H9 (cell line): ENCODE data around the gene SLC22A15. TPM values are rescaled to one million over a fixed set of nuclear protein-coding genes. Genes with fewer than 3 reads are reported as not detected.

Experiments used
- DNase-seq: peaks from one replicate; pipeline ENCODE4 v3.0.0-alpha.2; 2017
- H2AFZ ChIP-seq: one replicate; pipeline ENCODE4 v1.6.1; 2013; ENCODE audit warnings: mild to moderate bottlenecking, low read length, control low read depth, moderate library complexity
- H2AK5ac ChIP-seq: 2 replicates; pipeline ENCODE4 v1.6.1; 2013; ENCODE audit warnings: low read length, control low read depth, mixed read lengths; ENCODE audit not compliant: insufficient read length
- H2BK120ac ChIP-seq: one replicate; pipeline ENCODE4 v1.6.1; 2013; ENCODE audit warnings: low read depth, mild to moderate bottlenecking, low read length, control low read depth, inconsistent platforms; ENCODE audit not compliant: poor library complexity, severe bottlenecking
- H2BK12ac ChIP-seq: 2 replicates; pipeline ENCODE4 v1.6.1; 2013; ENCODE audit warnings: low read length, control low read depth, mixed read lengths, low read depth; ENCODE audit not compliant: insufficient read length
- H2BK15ac ChIP-seq: 2 replicates; pipeline ENCODE4 v1.6.1; 2013; ENCODE audit warnings: low read depth, low read length, control low read depth
- H2BK20ac ChIP-seq: one replicate; pipeline ENCODE4 v1.6.1; 2013; ENCODE audit warnings: low read depth, mild to moderate bottlenecking, low read length, control low read depth, inconsistent platforms; ENCODE audit not compliant: poor library complexity, severe bottlenecking
- H2BK5ac ChIP-seq: 2 replicates; pipeline ENCODE4 v1.6.1; 2013; ENCODE audit warnings: low read length, control low read depth, mixed read lengths; ENCODE audit not compliant: insufficient read length
- H3K14ac ChIP-seq: 2 replicates; pipeline ENCODE4 v1.6.1; 2013; ENCODE audit warnings: low read length, control low read depth; ENCODE audit not compliant: insufficient read depth
- H3K18ac ChIP-seq: 2 replicates; pipeline ENCODE4 v1.6.1; 2013; ENCODE audit warnings: low read depth, mild to moderate bottlenecking, mixed read lengths, low read length, control low read depth; ENCODE audit not compliant: insufficient read length
- H3K23ac ChIP-seq: 2 replicates; pipeline ENCODE4 v1.6.1; 2013; ENCODE audit warnings: low read length, control low read depth, mixed read lengths, low read depth; ENCODE audit not compliant: insufficient read length
- H3K23me2 ChIP-seq: 2 replicates; pipeline ENCODE4 v1.6.1; 2013; ENCODE audit warnings: low read depth, mild to moderate bottlenecking, mixed read lengths, low read length, control low read depth; ENCODE audit not compliant: insufficient read length, poor library complexity, severe bottlenecking
- H3K27ac ChIP-seq: 2 replicates; pipeline ENCODE4 v1.5.1; 2013; ENCODE audit warnings: low read length, control low read depth, mixed read lengths, low read depth; ENCODE audit not compliant: insufficient read length
- H3K27me3 ChIP-seq: 2 replicates; pipeline ENCODE4 v1.6.1; 2013; ENCODE audit warnings: low read length, control low read depth, inconsistent platforms; ENCODE audit not compliant: insufficient read depth
- H3K4ac ChIP-seq: 2 replicates; pipeline ENCODE4 v1.6.1; 2013; ENCODE audit warnings: low read depth, mild to moderate bottlenecking, control low read depth, inconsistent platforms, low read length, moderate library complexity
- H3K4me1 ChIP-seq: 2 replicates; pipeline ENCODE4 v1.6.1; 2013; ENCODE audit warnings: low read length, control low read depth, inconsistent platforms; ENCODE audit not compliant: insufficient read depth
- H3K4me2 ChIP-seq: 2 replicates; pipeline ENCODE4 v1.6.1; 2013; ENCODE audit warnings: low read length, control low read depth, mixed read lengths; ENCODE audit not compliant: insufficient read length, insufficient read depth
- H3K56ac ChIP-seq: 2 replicates; pipeline ENCODE4 v1.6.1; 2013; ENCODE audit warnings: low read depth, mild to moderate bottlenecking, mixed read lengths, low read length, control low read depth; ENCODE audit not compliant: insufficient read length
- H3K79me1 ChIP-seq: 2 replicates; pipeline ENCODE4 v1.6.1; 2013; ENCODE audit warnings: low read depth, mild to moderate bottlenecking, moderate library complexity, low read length, control low read depth, inconsistent platforms; ENCODE audit not compliant: insufficient read depth, poor library complexity, severe bottlenecking
- H3K79me2 ChIP-seq: 2 replicates; pipeline ENCODE4 v1.6.1; 2013; ENCODE audit warnings: low read length, control low read depth, inconsistent platforms; ENCODE audit not compliant: insufficient read depth
- H3K9ac ChIP-seq: 2 replicates; pipeline ENCODE4 v1.6.1; 2013; ENCODE audit warnings: low read length, control low read depth, mixed read lengths; ENCODE audit not compliant: insufficient read length; ENCODE audit errors: extremely low read depth
- H3K9me3 ChIP-seq: one replicate; pipeline ENCODE4 v1.6.1; 2013; ENCODE audit warnings: low read depth, low read length, inconsistent platforms; ENCODE audit not compliant: control insufficient read depth
- H3T11ph ChIP-seq: one replicate; pipeline ENCODE4 v1.6.1; 2013; ENCODE audit warnings: mild to moderate bottlenecking, low read length, control low read depth, inconsistent platforms
- H4K20me1 ChIP-seq: one replicate; pipeline ENCODE4 v1.6.1; 2013; ENCODE audit not compliant: control insufficient read depth, insufficient read length, insufficient read depth
- H4K5ac ChIP-seq: 2 replicates; pipeline ENCODE4 v1.6.1; 2013; ENCODE audit warnings: low read depth, mild to moderate bottlenecking, mixed read lengths, low read length, control low read depth; ENCODE audit not compliant: insufficient read length
- H4K8ac ChIP-seq: replicated peaks from 2 replicates; pipeline ENCODE4 v1.6.1; 2013; ENCODE audit warnings: low read length, control low read depth, mixed read lengths, low read depth; ENCODE audit not compliant: insufficient read length
- H4K91ac ChIP-seq: 2 replicates; pipeline ENCODE4 v1.6.1; 2013; ENCODE audit warnings: low read depth, mild to moderate bottlenecking, moderate library complexity, mixed read lengths, low read length, control low read depth; ENCODE audit not compliant: insufficient read length
- H3K27ac Mint-ChIP-seq, 3 experiments: 2 replicates in 2 of 3; 3 replicates in 1 of 3; pipeline ENCODE4 v1.8.0; 2020 to 2021; ENCODE audit warnings: mixed read lengths in 3 of 3, mild to moderate bottlenecking in 1 of 3, moderate library complexity in 1 of 3
- H3K27me3 Mint-ChIP-seq: 2 replicates; pipeline ENCODE4 v1.8.0; 2021; ENCODE audit warnings: low read depth, mild to moderate bottlenecking, moderate library complexity, mixed read lengths
- H3K36me3 Mint-ChIP-seq, 3 experiments: 2 replicates in 2 of 3; 3 replicates in 1 of 3; pipeline ENCODE4 v1.8.0; 2020 to 2021; ENCODE audit warnings: low read depth in 3 of 3, mixed read lengths in 3 of 3; ENCODE audit not compliant: insufficient read depth in 1 of 3
- H3K4me1 Mint-ChIP-seq, 2 experiments: 2 replicates each; pipeline ENCODE4 v1.8.0; 2020; ENCODE audit warnings: mixed read lengths in 2 of 2
- H3K4me3 Mint-ChIP-seq, 2 experiments: 2 replicates in 1 of 2; 3 replicates in 1 of 2; pipeline ENCODE4 v1.8.0; 2020 to 2021; ENCODE audit warnings: mild to moderate bottlenecking in 2 of 2, mixed read lengths in 2 of 2, moderate library complexity in 1 of 2
- H3K9me3 Mint-ChIP-seq, 2 experiments: 2 replicates in 1 of 2; 3 replicates in 1 of 2; pipeline ENCODE4 v1.8.0; 2020; ENCODE audit warnings: mild to moderate bottlenecking in 2 of 2, mixed read lengths in 2 of 2, moderate library complexity in 1 of 2
- WGBS: extraction: QIAGEN DNeasy Blood & Tissue Kit; methylation state at CpG from one replicate; pipeline ENCODE4 v1.1.7; 2013; ENCODE audit warnings: missing lambda C conversion rate, low lambda C conversion rate, mixed read lengths; ENCODE audit not compliant: insufficient read length; ENCODE audit errors: extremely low coverage; 5-methylcytosine and 5-hydroxymethylcytosine counted together
- total RNA-seq: library from RNA; stranded (reverse); gene quantifications from 2 replicates; pipeline ENCODE4 v1.2.1, GENCODE V29; 2021
- TF ChIP-seq, protein P1 (sequence below): fragments of 200-600 bp; sonication (generic); conservative IDR thresholded peaks from 3 replicates; pipeline ENCODE4 v1.8.0; 2021; ENCODE audit warnings: antibody characterized with exemption, mild to moderate bottlenecking

The SLC22A15 gene
- total RNA-seq, 1 experiment from 2014 or later: 3.2 TPM

DNA sequence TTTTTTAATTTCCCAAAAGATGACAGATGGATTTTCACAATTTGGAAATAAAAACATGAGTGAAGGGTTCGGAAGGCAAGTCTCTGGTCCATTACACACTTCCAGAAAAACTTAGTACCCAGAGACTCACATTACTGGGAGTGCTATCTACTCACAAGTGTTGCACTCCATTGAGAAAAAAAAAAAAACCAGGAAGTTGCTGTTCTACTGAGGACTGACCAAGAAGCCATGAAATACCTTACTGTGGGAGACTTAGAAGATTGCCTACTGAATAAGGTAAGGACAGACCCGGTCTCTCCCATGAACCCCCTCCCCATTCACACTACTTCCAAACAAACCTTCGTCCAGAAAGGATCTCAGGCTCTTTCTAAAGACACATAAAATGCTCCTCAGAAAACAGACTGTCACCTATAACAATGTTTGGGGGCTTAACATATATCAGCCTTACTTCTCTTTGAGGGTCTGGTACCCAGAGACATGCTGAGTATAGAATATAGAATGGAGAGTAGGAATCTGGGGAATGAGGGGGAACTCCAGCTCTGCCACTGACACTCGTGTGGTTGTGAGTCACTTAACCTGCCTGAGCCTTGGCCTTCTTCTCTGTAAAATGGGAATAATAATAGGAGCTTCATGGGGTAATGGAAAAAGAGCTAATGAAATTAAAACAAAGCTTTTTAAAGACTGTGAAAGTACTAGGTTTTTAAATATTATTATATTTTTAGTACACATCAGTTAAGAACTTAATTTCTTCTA is 136.3 kb downstream of the SLC22A15 start:
- no peak overlapping the region for H2BK15ac ChIP-seq
- no peaks in the 10 kb centered on the region for H3K9me3 ChIP-seq
- TF ChIP-seq, protein P1, sequence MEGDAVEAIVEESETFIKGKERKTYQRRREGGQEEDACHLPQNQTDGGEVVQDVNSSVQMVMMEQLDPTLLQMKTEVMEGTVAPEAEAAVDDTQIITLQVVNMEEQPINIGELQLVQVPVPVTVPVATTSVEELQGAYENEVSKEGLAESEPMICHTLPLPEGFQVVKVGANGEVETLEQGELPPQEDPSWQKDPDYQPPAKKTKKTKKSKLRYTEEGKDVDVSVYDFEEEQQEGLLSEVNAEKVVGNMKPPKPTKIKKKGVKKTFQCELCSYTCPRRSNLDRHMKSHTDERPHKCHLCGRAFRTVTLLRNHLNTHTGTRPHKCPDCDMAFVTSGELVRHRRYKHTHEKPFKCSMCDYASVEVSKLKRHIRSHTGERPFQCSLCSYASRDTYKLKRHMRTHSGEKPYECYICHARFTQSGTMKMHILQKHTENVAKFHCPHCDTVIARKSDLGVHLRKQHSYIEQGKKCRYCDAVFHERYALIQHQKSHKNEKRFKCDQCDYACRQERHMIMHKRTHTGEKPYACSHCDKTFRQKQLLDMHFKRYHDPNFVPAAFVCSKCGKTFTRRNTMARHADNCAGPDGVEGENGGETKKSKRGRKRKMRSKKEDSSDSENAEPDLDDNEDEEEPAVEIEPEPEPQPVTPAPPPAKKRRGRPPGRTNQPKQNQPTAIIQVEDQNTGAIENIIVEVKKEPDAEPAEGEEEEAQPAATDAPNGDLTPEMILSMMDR: no peak
- H4K91ac ChIP-seq: no peak overlapping the region
- no peaks in the 10 kb centered on the region for H3K79me1 ChIP-seq
- no CpG with 5 or more reads among the region's 4 CpGs for WGBS
- H3K4me1 ChIP-seq: no peaks in the 10 kb centered on the region
- no peak overlapping the region for H3K4me2 ChIP-seq
- no peak for DNase-seq
- peaks cover 2 to 3% of the 10 kb centered on the region in 2 experiments; a peak in 3 of 4 replicates for H3K4me1 Mint-ChIP-seq
- H3K79me2 ChIP-seq: no peaks in the 10 kb centered on the region
- no peak overlapping the region for H3K23ac ChIP-seq
- H4K8ac ChIP-seq: no peak overlapping the region
- H3K56ac ChIP-seq: no peak overlapping the region
- H3K27me3 Mint-ChIP-seq: no peaks in the 10 kb centered on the region; the same call in 1 of the 2 replicates
- H4K20me1 ChIP-seq: no peaks in the 10 kb centered on the region
- no peak overlapping the region for H4K5ac ChIP-seq
- H2BK12ac ChIP-seq: no peak overlapping the region
- H2BK120ac ChIP-seq: no peak overlapping the region
- no peaks in the 10 kb centered on the region for H3K36me3 Mint-ChIP-seq
- no peak overlapping the region for H3K14ac ChIP-seq
- no peak overlapping the region for H3K27ac ChIP-seq
- H3K4ac ChIP-seq: no peak overlapping the region
- H2BK20ac ChIP-seq: no peak overlapping the region
- no peak overlapping the region for H3K9ac ChIP-seq
- no peak overlapping the region for H2AFZ ChIP-seq
- no peaks in the 10 kb centered on the region for H3K9me3 Mint-ChIP-seq
- no peak overlapping the region for H2BK5ac ChIP-seq
- H3K23me2 ChIP-seq: no peaks in the 10 kb centered on the region
- no peak overlapping the region for H3K18ac ChIP-seq
- no peak overlapping the region for H3T11ph ChIP-seq
- no peak overlapping the region for H3K27ac Mint-ChIP-seq
- no peaks in the 10 kb centered on the region for H3K27me3 ChIP-seq
- no peak overlapping the region for H3K4me3 Mint-ChIP-seq
- H2AK5ac ChIP-seq: no peak overlapping the region
